H9 (cell line): ENCODE data around the gene MXI1. TPM values are rescaled to one million over a fixed set of nuclear protein-coding genes. Genes with fewer than 3 reads are reported as not detected.

Experiments used
- DNase-seq: peaks from one replicate; pipeline ENCODE4 v3.0.0-alpha.2; 2017
- H2AFZ ChIP-seq: one replicate; pipeline ENCODE4 v1.6.1; 2013; ENCODE audit warnings: mild to moderate bottlenecking, low read length, control low read depth, moderate library complexity
- H2AK5ac ChIP-seq: 2 replicates; pipeline ENCODE4 v1.6.1; 2013; ENCODE audit warnings: low read length, control low read depth, mixed read lengths; ENCODE audit not compliant: insufficient read length
- H2BK120ac ChIP-seq: one replicate; pipeline ENCODE4 v1.6.1; 2013; ENCODE audit warnings: low read depth, mild to moderate bottlenecking, low read length, control low read depth, inconsistent platforms; ENCODE audit not compliant: poor library complexity, severe bottlenecking
- H2BK12ac ChIP-seq: 2 replicates; pipeline ENCODE4 v1.6.1; 2013; ENCODE audit warnings: low read length, control low read depth, mixed read lengths, low read depth; ENCODE audit not compliant: insufficient read length
- H2BK15ac ChIP-seq: 2 replicates; pipeline ENCODE4 v1.6.1; 2013; ENCODE audit warnings: low read depth, low read length, control low read depth
- H2BK20ac ChIP-seq: one replicate; pipeline ENCODE4 v1.6.1; 2013; ENCODE audit warnings: low read depth, mild to moderate bottlenecking, low read length, control low read depth, inconsistent platforms; ENCODE audit not compliant: poor library complexity, severe bottlenecking
- H2BK5ac ChIP-seq: 2 replicates; pipeline ENCODE4 v1.6.1; 2013; ENCODE audit warnings: low read length, control low read depth, mixed read lengths; ENCODE audit not compliant: insufficient read length
- H3K14ac ChIP-seq: 2 replicates; pipeline ENCODE4 v1.6.1; 2013; ENCODE audit warnings: low read length, control low read depth; ENCODE audit not compliant: insufficient read depth
- H3K18ac ChIP-seq: 2 replicates; pipeline ENCODE4 v1.6.1; 2013; ENCODE audit warnings: low read depth, mild to moderate bottlenecking, mixed read lengths, low read length, control low read depth; ENCODE audit not compliant: insufficient read length
- H3K23ac ChIP-seq: 2 replicates; pipeline ENCODE4 v1.6.1; 2013; ENCODE audit warnings: low read length, control low read depth, mixed read lengths, low read depth; ENCODE audit not compliant: insufficient read length
- H3K23me2 ChIP-seq: 2 replicates; pipeline ENCODE4 v1.6.1; 2013; ENCODE audit warnings: low read depth, mild to moderate bottlenecking, mixed read lengths, low read length, control low read depth; ENCODE audit not compliant: insufficient read length, poor library complexity, severe bottlenecking
- H3K27ac ChIP-seq: 2 replicates; pipeline ENCODE4 v1.5.1; 2013; ENCODE audit warnings: low read length, control low read depth, mixed read lengths, low read depth; ENCODE audit not compliant: insufficient read length
- H3K27me3 ChIP-seq: 2 replicates; pipeline ENCODE4 v1.6.1; 2013; ENCODE audit warnings: low read length, control low read depth, inconsistent platforms; ENCODE audit not compliant: insufficient read depth
- H3K4ac ChIP-seq: 2 replicates; pipeline ENCODE4 v1.6.1; 2013; ENCODE audit warnings: low read depth, mild to moderate bottlenecking, control low read depth, inconsistent platforms, low read length, moderate library complexity
- H3K4me1 ChIP-seq: 2 replicates; pipeline ENCODE4 v1.6.1; 2013; ENCODE audit warnings: low read length, control low read depth, inconsistent platforms; ENCODE audit not compliant: insufficient read depth
- H3K4me2 ChIP-seq: 2 replicates; pipeline ENCODE4 v1.6.1; 2013; ENCODE audit warnings: low read length, control low read depth, mixed read lengths; ENCODE audit not compliant: insufficient read length, insufficient read depth
- H3K56ac ChIP-seq: 2 replicates; pipeline ENCODE4 v1.6.1; 2013; ENCODE audit warnings: low read depth, mild to moderate bottlenecking, mixed read lengths, low read length, control low read depth; ENCODE audit not compliant: insufficient read length
- H3K79me1 ChIP-seq: 2 replicates; pipeline ENCODE4 v1.6.1; 2013; ENCODE audit warnings: low read depth, mild to moderate bottlenecking, moderate library complexity, low read length, control low read depth, inconsistent platforms; ENCODE audit not compliant: insufficient read depth, poor library complexity, severe bottlenecking
- H3K79me2 ChIP-seq: 2 replicates; pipeline ENCODE4 v1.6.1; 2013; ENCODE audit warnings: low read length, control low read depth, inconsistent platforms; ENCODE audit not compliant: insufficient read depth
- H3K9ac ChIP-seq: 2 replicates; pipeline ENCODE4 v1.6.1; 2013; ENCODE audit warnings: low read length, control low read depth, mixed read lengths; ENCODE audit not compliant: insufficient read length; ENCODE audit errors: extremely low read depth
- H3K9me3 ChIP-seq: one replicate; pipeline ENCODE4 v1.6.1; 2013; ENCODE audit warnings: low read depth, low read length, inconsistent platforms; ENCODE audit not compliant: control insufficient read depth
- H3T11ph ChIP-seq: one replicate; pipeline ENCODE4 v1.6.1; 2013; ENCODE audit warnings: mild to moderate bottlenecking, low read length, control low read depth, inconsistent platforms
- H4K20me1 ChIP-seq: one replicate; pipeline ENCODE4 v1.6.1; 2013; ENCODE audit not compliant: control insufficient read depth, insufficient read length, insufficient read depth
- H4K5ac ChIP-seq: 2 replicates; pipeline ENCODE4 v1.6.1; 2013; ENCODE audit warnings: low read depth, mild to moderate bottlenecking, mixed read lengths, low read length, control low read depth; ENCODE audit not compliant: insufficient read length
- H4K8ac ChIP-seq: replicated peaks from 2 replicates; pipeline ENCODE4 v1.6.1; 2013; ENCODE audit warnings: low read length, control low read depth, mixed read lengths, low read depth; ENCODE audit not compliant: insufficient read length
- H4K91ac ChIP-seq: 2 replicates; pipeline ENCODE4 v1.6.1; 2013; ENCODE audit warnings: low read depth, mild to moderate bottlenecking, moderate library complexity, mixed read lengths, low read length, control low read depth; ENCODE audit not compliant: insufficient read length
- H3K27ac Mint-ChIP-seq, 3 experiments: 2 replicates in 2 of 3; 3 replicates in 1 of 3; pipeline ENCODE4 v1.8.0; 2020 to 2021; ENCODE audit warnings: mixed read lengths in 3 of 3, mild to moderate bottlenecking in 1 of 3, moderate library complexity in 1 of 3
- H3K27me3 Mint-ChIP-seq: 2 replicates; pipeline ENCODE4 v1.8.0; 2021; ENCODE audit warnings: low read depth, mild to moderate bottlenecking, moderate library complexity, mixed read lengths
- H3K36me3 Mint-ChIP-seq, 3 experiments: 2 replicates in 2 of 3; 3 replicates in 1 of 3; pipeline ENCODE4 v1.8.0; 2020 to 2021; ENCODE audit warnings: low read depth in 3 of 3, mixed read lengths in 3 of 3; ENCODE audit not compliant: insufficient read depth in 1 of 3
- H3K4me1 Mint-ChIP-seq, 2 experiments: 2 replicates each; pipeline ENCODE4 v1.8.0; 2020; ENCODE audit warnings: mixed read lengths in 2 of 2
- H3K4me3 Mint-ChIP-seq, 2 experiments: 2 replicates in 1 of 2; 3 replicates in 1 of 2; pipeline ENCODE4 v1.8.0; 2020 to 2021; ENCODE audit warnings: mild to moderate bottlenecking in 2 of 2, mixed read lengths in 2 of 2, moderate library complexity in 1 of 2
- H3K9me3 Mint-ChIP-seq, 2 experiments: 2 replicates in 1 of 2; 3 replicates in 1 of 2; pipeline ENCODE4 v1.8.0; 2020; ENCODE audit warnings: mild to moderate bottlenecking in 2 of 2, mixed read lengths in 2 of 2, moderate library complexity in 1 of 2
- WGBS: extraction: QIAGEN DNeasy Blood & Tissue Kit; methylation state at CpG from one replicate; pipeline ENCODE4 v1.1.7; 2013; ENCODE audit warnings: missing lambda C conversion rate, low lambda C conversion rate, mixed read lengths; ENCODE audit not compliant: insufficient read length; ENCODE audit errors: extremely low coverage; 5-methylcytosine and 5-hydroxymethylcytosine counted together
- total RNA-seq: library from RNA; stranded (reverse); gene quantifications from 2 replicates; pipeline ENCODE4 v1.2.1, GENCODE V29; 2021
- TF ChIP-seq, protein P1 (sequence below): fragments of 200-600 bp; sonication (generic); conservative IDR thresholded peaks from 3 replicates; pipeline ENCODE4 v1.8.0; 2021; ENCODE audit warnings: antibody characterized with exemption, mild to moderate bottlenecking

The MXI1 gene
- total RNA-seq, 1 experiment from 2014 or later = 5.6 TPM

DNA sequence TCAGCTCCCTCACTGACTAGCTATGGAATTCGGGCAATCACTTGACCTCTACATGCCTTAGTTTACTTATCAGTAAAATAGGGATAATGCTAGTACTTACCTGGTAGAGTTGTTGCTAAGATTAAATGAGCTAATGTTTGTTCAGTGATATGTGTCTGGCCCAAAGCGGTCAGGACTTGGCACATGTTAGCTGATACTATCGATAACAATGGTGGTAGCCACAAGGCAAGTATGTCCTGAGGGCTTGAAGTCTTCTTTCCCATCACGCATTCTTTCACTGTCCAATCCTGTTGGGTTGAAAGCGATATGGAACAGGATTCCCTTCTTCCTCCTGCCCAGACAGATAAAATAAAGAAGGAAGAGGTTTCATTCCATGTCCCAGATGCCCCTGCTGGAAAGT lies 25.5 kb upstream of the MXI1 start:
- no peak overlapping the region for H3T11ph ChIP-seq
- H3K14ac ChIP-seq = no peak overlapping the region
- H3K56ac ChIP-seq = no peak overlapping the region
- H4K8ac ChIP-seq = no peak overlapping the region
- H3K18ac ChIP-seq = no peak overlapping the region
- 0 out of 4 replicates have a peak, but pooled peaks cover 0 to 2% of the 10 kb centered on the region in 2 experiments for H3K4me1 Mint-ChIP-seq
- no peak overlapping the region for H2BK20ac ChIP-seq
- no peak overlapping the region for H3K27ac Mint-ChIP-seq
- H2AFZ ChIP-seq = no peak overlapping the region
- no peaks in the 10 kb centered on the region for H3K23me2 ChIP-seq
- no peak overlapping the region for H2BK15ac ChIP-seq
- no peaks in the 10 kb centered on the region for H3K36me3 Mint-ChIP-seq
- no peak overlapping the region for H2AK5ac ChIP-seq
- no peaks in the 10 kb centered on the region for H3K9me3 ChIP-seq
- H4K5ac ChIP-seq = no peak overlapping the region
- H3K79me1 ChIP-seq = no peaks in the 10 kb centered on the region
- H3K27me3 Mint-ChIP-seq = peaks cover 80% of the 10 kb centered on the region
- no CpG with 5 or more reads among the region's 5 CpGs for WGBS
- no peaks in the 10 kb centered on the region for H3K79me2 ChIP-seq
- no peak overlapping the region for H2BK5ac ChIP-seq
- no peak overlapping the region for H3K27ac ChIP-seq
- H3K23ac ChIP-seq = no peak overlapping the region
- H3K4me3 Mint-ChIP-seq = no peak overlapping the region
- no peaks in the 10 kb centered on the region for H3K4me1 ChIP-seq
- no peak for DNase-seq
- H4K20me1 ChIP-seq = no peaks in the 10 kb centered on the region
- H4K91ac ChIP-seq = no peak overlapping the region
- no peak overlapping the region for H3K4ac ChIP-seq
- no peak overlapping the region for H2BK120ac ChIP-seq
- no peak overlapping the region for H3K9ac ChIP-seq
- H2BK12ac ChIP-seq = no peak overlapping the region
- H3K4me2 ChIP-seq = no peak overlapping the region
- H3K9me3 Mint-ChIP-seq = no peaks in the 10 kb centered on the region
- H3K27me3 ChIP-seq = no peaks in the 10 kb centered on the region
- TF ChIP-seq, protein P1, sequence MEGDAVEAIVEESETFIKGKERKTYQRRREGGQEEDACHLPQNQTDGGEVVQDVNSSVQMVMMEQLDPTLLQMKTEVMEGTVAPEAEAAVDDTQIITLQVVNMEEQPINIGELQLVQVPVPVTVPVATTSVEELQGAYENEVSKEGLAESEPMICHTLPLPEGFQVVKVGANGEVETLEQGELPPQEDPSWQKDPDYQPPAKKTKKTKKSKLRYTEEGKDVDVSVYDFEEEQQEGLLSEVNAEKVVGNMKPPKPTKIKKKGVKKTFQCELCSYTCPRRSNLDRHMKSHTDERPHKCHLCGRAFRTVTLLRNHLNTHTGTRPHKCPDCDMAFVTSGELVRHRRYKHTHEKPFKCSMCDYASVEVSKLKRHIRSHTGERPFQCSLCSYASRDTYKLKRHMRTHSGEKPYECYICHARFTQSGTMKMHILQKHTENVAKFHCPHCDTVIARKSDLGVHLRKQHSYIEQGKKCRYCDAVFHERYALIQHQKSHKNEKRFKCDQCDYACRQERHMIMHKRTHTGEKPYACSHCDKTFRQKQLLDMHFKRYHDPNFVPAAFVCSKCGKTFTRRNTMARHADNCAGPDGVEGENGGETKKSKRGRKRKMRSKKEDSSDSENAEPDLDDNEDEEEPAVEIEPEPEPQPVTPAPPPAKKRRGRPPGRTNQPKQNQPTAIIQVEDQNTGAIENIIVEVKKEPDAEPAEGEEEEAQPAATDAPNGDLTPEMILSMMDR = no peak
